PC-9 (cell line): ENCODE results near the gene LCK. TPM values are rescaled to one million over a fixed set of nuclear protein-coding genes. Genes with fewer than 3 reads are reported as not detected.
A peak's percentile ranks its signal among the peaks of the same experiment; 100 is the strongest.

Experiments used
- BruUV-seq: library from RNA; stranded (reverse); fragments of 400-500 nt; replicated peaks from 2 replicates; lab custom pipeline; 2021; lab: Mats Ljungman, UMichigan
- CTCF ChIA-PET: fragments of 300-600 bp; sonication (Branson Sonifier 250); formaldehyde crosslinking; loops from one replicate; lab custom pipeline; 2022; ENCODE audit warnings: antibody characterized with exemption; lab: Charles Lee
- POLR2A ChIA-PET: fragments of 300-600 bp; sonication (Branson Sonifier 250); formaldehyde crosslinking; loops from one replicate; lab custom pipeline; 2022; ENCODE audit warnings: antibody characterized with exemption; ENCODE audit not compliant: unreplicated experiment; lab: Charles Lee
- DNase-seq, 2 experiments: peaks; one replicate each; pipeline versions ENCODE4 v3.0.0 to v3.0.0-alpha.2; 2015 to 2022; ENCODE audit warnings: mixed read lengths in 1 of 2
- H2AFZ ChIP-seq: fragments of 200-600 bp; sonication (generic); 2 replicates; pipeline ENCODE4 v1.8.1; 2017; ENCODE audit warnings: antibody characterized with exemption
- H3F3A ChIP-seq: fragments of 200-600 bp; sonication (generic); 2 replicates; pipeline ENCODE4 v1.8.1; 2017; ENCODE audit warnings: antibody characterized with exemption, mild to moderate bottlenecking, low read depth; ENCODE audit not compliant: insufficient read depth
- H3K27ac ChIP-seq: fragments of 200-600 bp; sonication (generic); 2 replicates; pipeline ENCODE4 v1.6.1; 2016; ENCODE audit warnings: mixed run types
- H3K27me3 ChIP-seq: fragments of 200-600 bp; sonication (generic); 2 replicates; pipeline ENCODE4 v1.6.1; 2016; ENCODE audit warnings: low read depth, mixed run types; ENCODE audit not compliant: insufficient read depth
- H3K36me3 ChIP-seq: fragments of 200-600 bp; sonication (generic); 2 replicates; pipeline ENCODE4 v1.6.1; 2016; ENCODE audit warnings: low read depth, mixed run types
- H3K4me1 ChIP-seq: fragments of 200-600 bp; sonication (generic); replicated peaks from 2 replicates; pipeline ENCODE4 v1.6.1; 2016; ENCODE audit warnings: mixed run types; ENCODE audit not compliant: insufficient read depth
- H3K4me2 ChIP-seq: fragments of 200-600 bp; sonication (generic); 2 replicates; pipeline ENCODE4 v1.6.1; 2017; ENCODE audit warnings: mixed run types
- H3K4me3 ChIP-seq: fragments of 200-600 bp; sonication (generic); 2 replicates; pipeline ENCODE4 v1.6.1; 2016; ENCODE audit warnings: mixed run types
- H3K79me2 ChIP-seq: fragments of 200-600 bp; sonication (generic); 2 replicates; pipeline ENCODE4 v1.6.1; 2017; ENCODE audit warnings: low read depth, mixed run types
- H3K9me2 ChIP-seq: fragments of 200-600 bp; sonication (generic); 2 replicates; pipeline ENCODE4 v1.8.1; 2017; ENCODE audit warnings: mild to moderate bottlenecking; ENCODE audit not compliant: insufficient read depth
- H3K9me3 ChIP-seq: fragments of 200-600 bp; sonication (generic); 2 replicates; pipeline ENCODE4 v1.8.1; 2016; ENCODE audit warnings: low read depth; ENCODE audit not compliant: insufficient read depth
- H4K20me1 ChIP-seq: fragments of 200-600 bp; sonication (generic); 2 replicates; pipeline ENCODE4 v1.8.1; 2017; ENCODE audit not compliant: insufficient read depth
- CTCF ChIP-seq: fragments of 200-600 bp; sonication (generic); conservative IDR thresholded peaks from 2 replicates; pipeline ENCODE4 v1.6.1; 2017; ENCODE audit warnings: mixed run types, antibody characterized with exemption, mild to moderate bottlenecking, moderate library complexity
- EZH2 ChIP-seq: fragments of 200-600 bp; sonication (generic); IDR thresholded peaks from 2 replicates; pipeline ENCODE4 v1.8.0; 2017; ENCODE audit warnings: antibody characterized with exemption, low read depth
- intact Hi-C: fragments of 100-400 bp; cut with micrococcal nuclease; formaldehyde crosslinking; loops from one replicate; pipeline ENCODE4 v1.10.0; 2022; ENCODE audit not compliant: unreplicated experiment
- total RNA-seq: library from RNA; stranded (reverse); gene quantifications from 2 replicates; pipeline ENCODE4 v1.2.3, GENCODE V29; 2021

LCK gene
- total RNA-seq, 1 experiment from 2014 or later, result 2.0 TPM

GRCh38 chr1:32220746-32221580 is 30.1 kb upstream of the LCK start:
- H3K4me3 ChIP-seq, result peak overlapping the region; percentile 85
- ChIA-PET CTCF (interaction anchor here (0.6 to 1.0 kb wide), 2 partner anchors 180 to 468 kb away, joined by 3 read pairs; no protein-coding TSS in a partner anchor), POLR2A (interaction anchor here (0.6 kb wide), 1 partner anchor 121 kb away, joined by 3 read pairs; no protein-coding TSS in a partner anchor)
- H3K9me2 ChIP-seq, result no peaks in the 10 kb centered on the region
- H3K9me3 ChIP-seq, result no peaks in the 10 kb centered on the region
- H3K27me3 ChIP-seq, result no peaks in the 10 kb centered on the region
- no peak for DNase-seq
- no TSS peak for BruUV-seq
- H3K4me2 ChIP-seq, result peak overlapping the region; percentile 99
- H3K79me2 ChIP-seq, result peaks cover 43% of the 10 kb centered on the region
- peaks cover 30% of the 10 kb centered on the region; the same call in 1 of the 2 replicates for H3F3A ChIP-seq
- 0 out of 2 replicates have a peak overlapping the region, but pooled peaks have one; percentile 59 for H3K27ac ChIP-seq
- TF ChIP-seq EZH2 (no peak), CTCF (no peak)
- intact Hi-C loops, result loop anchor here (10.0 kb wide), 1 partner anchor 174 kb away; the partner anchor contains the start of gene BSDC1
- no peaks in the 10 kb centered on the region; the same call in 1 of the 2 replicates for H4K20me1 ChIP-seq
- peak overlapping the region; percentile 81 for H2AFZ ChIP-seq
- peaks cover 30% of the 10 kb centered on the region for H3K36me3 ChIP-seq
- H3K4me1 ChIP-seq, result peaks cover 25% of the 10 kb centered on the region

GRCh38 chr1:32221581-32221979 is 29.5 kb upstream of the LCK start:
- no peaks in the 10 kb centered on the region for H3K9me3 ChIP-seq

GRCh38 chr1:32221980-32222755 is 28.9 kb upstream of the LCK start, which contains the start of the genes EIF3I and TMEM234:
EIF3I (plus strand) TSS chr1:32222407; CDS start chr1:32222442, 35 bp downstream.
TMEM234 (minus strand) TSS chr1:32222353; CDS start chr1:32222322, 31 bp downstream.
- H4K20me1 ChIP-seq, result no peaks in the 10 kb centered on the region; the same call in 1 of the 2 replicates
- H3K4me1 ChIP-seq, result peaks cover 25% of the 10 kb centered on the region
- ChIA-PET CTCF (no interaction called here), POLR2A (interaction anchor here (0.5 kb wide), 1 partner anchor 93 kb away, joined by 6 read pairs; no protein-coding TSS in a partner anchor)
- peaks cover 46% of the 10 kb centered on the region for H3K79me2 ChIP-seq
- intact Hi-C loops, result loop anchor here (10.0 kb wide), 1 partner anchor 173 kb away; the partner anchor contains the start of gene BSDC1
- no peaks in the 10 kb centered on the region for H3K9me3 ChIP-seq
- DNase-seq, result peak; percentile 87 to 88
- H3K36me3 ChIP-seq, result peaks cover 29% of the 10 kb centered on the region
- H3K27ac ChIP-seq, result peak within 1 kb of the TSS; percentile 59
- peaks cover 21% of the 10 kb centered on the region; the same call in 1 of the 2 replicates for H3F3A ChIP-seq
- H3K4me2 ChIP-seq, result peak within 1 kb of the TSS; percentile 99
- no TSS peak for BruUV-seq
- H3K27me3 ChIP-seq, result no peaks in the 10 kb centered on the region
- H3K4me3 ChIP-seq, result peak within 1 kb of the TSS; percentile 85
- TF ChIP-seq EZH2, result no peak
- TF ChIP-seq CTCF, result no peak
- H2AFZ ChIP-seq, result peak within 1 kb of the TSS; percentile 81
- H3K9me2 ChIP-seq, result no peaks in the 10 kb centered on the region

More at GRCh38 chr1:32221581-32221979, 29.5 kb upstream of the LCK start:
- H3K4me1 ChIP-seq, result peaks cover 25% of the 10 kb centered on the region
- peak overlapping the region; percentile 99 for H3K4me2 ChIP-seq
- peak overlapping the region; percentile 81 for H2AFZ ChIP-seq
- peaks cover 30% of the 10 kb centered on the region for H3K36me3 ChIP-seq
- H3F3A ChIP-seq, result peaks cover 24% of the 10 kb centered on the region; the same call in 1 of the 2 replicates
- H3K27ac ChIP-seq, result 0 out of 2 replicates have a peak overlapping the region, but pooled peaks have one; percentile 59
- intact Hi-C loops, result loop anchor here (10.0 kb wide), 1 partner anchor 173 kb away; the partner anchor contains the start of gene BSDC1
- ChIA-PET CTCF (interaction anchor here (1.0 kb wide), 1 partner anchor 180 kb away, joined by 3 read pairs; no protein-coding TSS in a partner anchor), POLR2A (no interaction called here)
- H3K9me2 ChIP-seq, result no peaks in the 10 kb centered on the region
- TF ChIP-seq EZH2, result no peak
- no peaks in the 10 kb centered on the region for H3K27me3 ChIP-seq
- no TSS peak for BruUV-seq
- DNase-seq, result no peak
- H3K79me2 ChIP-seq, result peaks cover 46% of the 10 kb centered on the region
- H4K20me1 ChIP-seq, result no peaks in the 10 kb centered on the region; the same call in 1 of the 2 replicates
- H3K4me3 ChIP-seq, result peak overlapping the region; percentile 85
